ENCODE measurements around the gene TAPT1. TPM values are rescaled to one million over a fixed set of nuclear protein-coding genes. Genes with fewer than 3 reads are reported as not detected.

The TAPT1 gene
- total and polyA plus RNA-seq, 2 of the 13 experiments (the other 11 are each of a cell fraction or from before 2014, with no cell fraction given) = 24.5 to 25.3 TPM

- in situ Hi-C loops (cut with HindIII; ENCODE audit: extremely low pct_ligation_motif_present, low pct_unique_long_range_greater_than_20kb) (no loop called here), intact Hi-C loops (cut with micrococcal nuclease; ENCODE audit: unreplicated experiment) (no loop called here)
- no peak overlapping the region for H3K4me3 ChIP-seq (replicated peaks in 1 of 3; ENCODE audit: insufficient read depth in 1 of 3, low read depth in 2 of 3, low read length in 3 of 3)
- CTCF ChIA-PET (ENCODE audit: low intra/inter-chr PET ratio, low total read pairs) = no interaction called here
- H3K36me3 ChIP-seq (replicated peaks in 1 of 2; ENCODE audit: control insufficient read depth in 1 of 2, insufficient read depth in 2 of 2, low read length in 2 of 2) = no peaks in the 10 kb centered on the region
- no peak overlapping the region for H2AFZ ChIP-seq (ENCODE audit: low read length)
- H3K4me2 ChIP-seq (ENCODE audit: low read depth, low read length) = no peak overlapping the region
- H3K9ac ChIP-seq (ENCODE audit: insufficient read depth, low read depth, low read length) = no peak overlapping the region
- peaks cover 0 to 9% of the 10 kb centered on the region in 2 experiments; a peak in 4 of 5 replicates for H3K27me3 ChIP-seq (ENCODE audit: control insufficient read depth in 1 of 2, insufficient read depth in 2 of 2, low read length in 2 of 2)
- TF ChIP-seq ARID2 (CRISPR knock-in tag; IDR thresholded peaks at IDR 0.05; ENCODE audit: borderline replicate concordance) (no peak), FOXM1 (CRISPR knock-in tag; IDR thresholded peaks at IDR 0.05) (no peak), ZNF772 (CRISPR knock-in tag; IDR thresholded peaks at IDR 0.05) (no peak), ZNF235 (CRISPR knock-in tag; IDR thresholded peaks at IDR 0.05; ENCODE audit: borderline replicate concordance) (no peak), IKZF5 (CRISPR knock-in tag; IDR thresholded peaks at IDR 0.05) (no peak), ELF3 (CRISPR knock-in tag; IDR thresholded peaks at IDR 0.05) (no peak), ZNF296 (CRISPR knock-in tag; conservative IDR thresholded peaks at IDR 0.05) (no peak), RBM22 (optimal IDR thresholded peaks at IDR 0.05; ENCODE audit: low read length) (no peak), MTA1 (CRISPR knock-in tag; IDR thresholded peaks at IDR 0.05; ENCODE audit: borderline replicate concordance) (no peak), KLF11 (CRISPR knock-in tag; IDR thresholded peaks at IDR 0.05) (no peak), FOXK2 (IDR thresholded peaks at IDR 0.05) (no peak), NCOA5 (CRISPR knock-in tag; IDR thresholded peaks at IDR 0.05) (no peak), UBTF (CRISPR knock-in tag; IDR thresholded peaks at IDR 0.05) (no peak), PAWR (CRISPR knock-in tag; IDR thresholded peaks at IDR 0.05; ENCODE audit: borderline replicate concordance) (no peak), ZNF350 (CRISPR knock-in tag; IDR thresholded peaks at IDR 0.05; ENCODE audit: borderline replicate concordance, low read depth) (no peak), MIER2 (CRISPR knock-in tag; IDR thresholded peaks at IDR 0.05) (no peak)
- TF ChIP-seq, protein P1, sequence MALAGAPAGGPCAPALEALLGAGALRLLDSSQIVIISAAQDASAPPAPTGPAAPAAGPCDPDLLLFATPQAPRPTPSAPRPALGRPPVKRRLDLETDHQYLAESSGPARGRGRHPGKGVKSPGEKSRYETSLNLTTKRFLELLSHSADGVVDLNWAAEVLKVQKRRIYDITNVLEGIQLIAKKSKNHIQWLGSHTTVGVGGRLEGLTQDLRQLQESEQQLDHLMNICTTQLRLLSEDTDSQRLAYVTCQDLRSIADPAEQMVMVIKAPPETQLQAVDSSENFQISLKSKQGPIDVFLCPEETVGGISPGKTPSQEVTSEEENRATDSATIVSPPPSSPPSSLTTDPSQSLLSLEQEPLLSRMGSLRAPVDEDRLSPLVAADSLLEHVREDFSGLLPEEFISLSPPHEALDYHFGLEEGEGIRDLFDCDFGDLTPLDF (CRISPR knock-in tag; IDR thresholded peaks at IDR 0.05) = no peak
- TF ChIP-seq, protein P2, sequence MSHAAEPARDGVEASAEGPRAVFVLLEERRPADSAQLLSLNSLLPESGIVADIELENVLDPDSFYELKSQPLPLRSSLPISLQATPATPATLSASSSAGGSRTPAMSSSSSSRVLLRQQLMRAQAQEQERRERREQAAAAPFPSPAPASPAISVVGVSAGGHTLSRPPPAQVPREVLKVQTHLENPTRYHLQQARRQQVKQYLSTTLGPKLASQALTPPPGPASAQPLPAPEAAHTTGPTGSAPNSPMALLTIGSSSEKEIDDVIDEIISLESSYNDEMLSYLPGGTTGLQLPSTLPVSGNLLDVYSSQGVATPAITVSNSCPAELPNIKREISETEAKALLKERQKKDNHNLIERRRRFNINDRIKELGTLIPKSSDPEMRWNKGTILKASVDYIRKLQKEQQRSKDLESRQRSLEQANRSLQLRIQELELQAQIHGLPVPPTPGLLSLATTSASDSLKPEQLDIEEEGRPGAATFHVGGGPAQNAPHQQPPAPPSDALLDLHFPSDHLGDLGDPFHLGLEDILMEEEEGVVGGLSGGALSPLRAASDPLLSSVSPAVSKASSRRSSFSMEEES (CRISPR knock-in tag; IDR thresholded peaks at IDR 0.05) = no peak
- ATAC-seq (no peak), DNase-seq (ENCODE audit: low spot score) (no peak), FAIRE-seq (no peak)
- peaks cover 62% of the 10 kb centered on the region for H3K4me1 ChIP-seq (ENCODE audit: insufficient read depth, low read length)
- WGBS (ENCODE audit: low lambda C conversion rate) = 77% methylated on average over 5 of the region's 5 CpGs
- BruUV-seq (replicated peaks) = no TSS peak
- no peaks in the 10 kb centered on the region for H3K9me3 ChIP-seq (ENCODE audit: low read length)
- no peaks in the 10 kb centered on the region for H4K20me1 ChIP-seq (ENCODE audit: insufficient read depth, low read length)
- POLR2A ChIA-PET = interaction anchor here (1.3 kb wide), 1 partner anchor 18 kb away, joined by 4 read pairs; no protein-coding TSS in a partner anchor
- H3K27ac ChIP-seq (ENCODE audit: extremely low read length, insufficient read depth, low read length) = no peak overlapping the region
- H3K79me2 ChIP-seq (ENCODE audit: insufficient read depth, low read length) = no peaks in the 10 kb centered on the region
Measured at GRCh38 chr4:16122784-16123183, 103.5 kb downstream of the TAPT1 start.

Data from HepG2 (cell line).